Skeletal muscle tissue (tissue), 4 donors: ENCODE results near the gene GTF2A2. TPM values are rescaled to one million over a fixed set of nuclear protein-coding genes. Genes with fewer than 3 reads are reported as not detected.
"Not testable (repeated sequence)": the region's sequence is repeated elsewhere in the genome, so short reads cannot be mapped to it uniquely, and the experiment has no call there.

Experiments
- H3K27ac ChIP-seq: one replicate; pipeline ENCODE4 v1.7.0; 2013; ENCODE audit warnings: mild to moderate bottlenecking, low read depth, low read length, inconsistent platforms
- H3K27me3 ChIP-seq, 3 donors: one replicate each; pipeline ENCODE4 v1.7.0; 2013; ENCODE audit warnings: low read length in 3 of 3; ENCODE audit not compliant: control insufficient read depth in 3 of 3, insufficient read depth in 3 of 3
- H3K36me3 ChIP-seq, 3 donors: one replicate each; pipeline ENCODE4 v1.7.0; 2013; ENCODE audit warnings: low read length in 3 of 3; ENCODE audit not compliant: control insufficient read depth in 3 of 3, insufficient read depth in 3 of 3
- H3K4me1 ChIP-seq, 3 donors: one replicate each; pipeline ENCODE4 v1.7.0; 2013; ENCODE audit warnings: low read length in 3 of 3, mild to moderate bottlenecking in 3 of 3; ENCODE audit not compliant: control insufficient read depth in 3 of 3, insufficient read depth in 3 of 3
- H3K4me3 ChIP-seq, 3 donors: one replicate each; pipeline ENCODE4 v1.7.0; 2013; ENCODE audit warnings: low read length in 3 of 3
- H3K9ac ChIP-seq, 3 donors: one replicate each; pipeline ENCODE4 v1.7.0; 2013; ENCODE audit warnings: low read length in 3 of 3, mild to moderate bottlenecking in 3 of 3, moderate library complexity in 2 of 3, low read depth in 1 of 3
- H3K9me3 ChIP-seq, 3 donors: one replicate each; pipeline ENCODE4 v1.7.0; 2013; ENCODE audit warnings: low read length in 3 of 3; ENCODE audit not compliant: control insufficient read depth in 3 of 3
- total RNA-seq: library from RNA; depleted of rRNA; stranded (reverse); fragments of >200 nt; gene quantifications from one replicate; pipeline ENCODE4 v1.2.3, GENCODE V29; 2014
- donor health status: Osteomylitis.

The GTF2A2 gene
- total RNA-seq, 1 donor from 2014 or later, result 20.9 TPM

GRCh38 chr15:59646277-59646676 is 11.0 kb downstream of the GTF2A2 start:
- H3K9ac ChIP-seq, result no peak overlapping the region
- peaks cover 10 to 21% (median 16%) of the 10 kb centered on the region in 3 donors for H3K36me3 ChIP-seq
- no peak overlapping the region for H3K4me3 ChIP-seq
- H3K4me1 ChIP-seq, result no peaks in the 10 kb centered on the region
- H3K27ac ChIP-seq, result no peak overlapping the region
- H3K9me3 ChIP-seq, result no peaks in the 10 kb centered on the region
- no peaks in the 10 kb centered on the region for H3K27me3 ChIP-seq

GRCh38 chr15:59645812-59646211 is 11.5 kb downstream of the GTF2A2 start:
- not testable (repeated sequence) for H3K4me1 ChIP-seq, H3K9ac ChIP-seq, H3K27me3 ChIP-seq, H3K9me3 ChIP-seq, H3K27ac ChIP-seq, H3K4me3 ChIP-seq
- H3K36me3 ChIP-seq, result peaks cover 10 to 21% (median 16%) of the 10 kb centered on the region in 3 donors

- no peak overlapping the region for H3K27ac ChIP-seq
- H3K4me3 ChIP-seq, result no peak overlapping the region
- H3K9me3 ChIP-seq, result no peaks in the 10 kb centered on the region
- no peaks in the 10 kb centered on the region for H3K27me3 ChIP-seq
- H3K36me3 ChIP-seq, result peaks cover 15 to 24% (median 16%) of the 10 kb centered on the region in 3 donors
- no peaks in the 10 kb centered on the region for H3K4me1 ChIP-seq
- H3K9ac ChIP-seq, result no peak overlapping the region
Observed at GRCh38 chr15:59644756-59645155, 12.6 kb downstream of the GTF2A2 start.

- no peaks in the 10 kb centered on the region for H3K9me3 ChIP-seq
- no peak overlapping the region for H3K27ac ChIP-seq
- no peak overlapping the region for H3K9ac ChIP-seq
- H3K4me3 ChIP-seq, result no peak overlapping the region
- H3K4me1 ChIP-seq, result no peaks in the 10 kb centered on the region
- H3K27me3 ChIP-seq, result no peaks in the 10 kb centered on the region
- peaks cover 19 to 30% (median 25%) of the 10 kb centered on the region in 3 donors for H3K36me3 ChIP-seq
Observed at GRCh38 chr15:59642351-59642750, 15.0 kb downstream of the GTF2A2 start.

GRCh38 chr15:59637507-59637906 is 19.8 kb downstream of the GTF2A2 start:
- H3K9ac ChIP-seq, H3K4me3 ChIP-seq, H3K27me3 ChIP-seq, H3K4me1 ChIP-seq, H3K9me3 ChIP-seq, H3K27ac ChIP-seq: not testable (repeated sequence)
- peaks cover 14 to 18% (median 16%) of the 10 kb centered on the region in 3 donors for H3K36me3 ChIP-seq

GRCh38 chr15:59636184-59636583 is 21.1 kb downstream of the GTF2A2 start:
- Histone ChIP-seq H3K4me1 (no peaks in the 10 kb centered on the region), H3K4me3 (no peak overlapping the region), H3K27me3 (no peaks in the 10 kb centered on the region), H3K27ac (no peak overlapping the region), H3K36me3 (peaks cover 14 to 18% (median 16%) of the 10 kb centered on the region in 3 donors), H3K9ac (no peak overlapping the region), H3K9me3 (no peaks in the 10 kb centered on the region)

- Histone ChIP-seq H3K27me3 (no peaks in the 10 kb centered on the region), H3K27ac (no peak overlapping the region), H3K4me3 (no peak overlapping the region), H3K4me1 (no peaks in the 10 kb centered on the region), H3K36me3 (peaks cover 0 to 6% (median 3%) of the 10 kb centered on the region in 3 donors), H3K9ac (no peak overlapping the region), H3K9me3 (no peaks in the 10 kb centered on the region)
Observed at GRCh38 chr15:59632714-59633113, 24.6 kb downstream of the GTF2A2 start.

GRCh38 chr15:59622289-59622688 is 35.0 kb downstream of the GTF2A2 start:
- Histone ChIP-seq H3K4me1 (no peaks in the 10 kb centered on the region), H3K36me3 (no peaks in the 10 kb centered on the region), H3K9me3 (no peaks in the 10 kb centered on the region), H3K27ac (no peak overlapping the region), H3K9ac (no peak overlapping the region), H3K4me3 (no peak overlapping the region), H3K27me3 (peaks cover 10 to 17% (median 16%) of the 10 kb centered on the region in 3 donors)

GRCh38 chr15:59618406-59618805 is 38.9 kb downstream of the GTF2A2 start:
- Histone ChIP-seq H3K27ac (no peak overlapping the region), H3K27me3 (peaks cover 10 to 21% (median 16%) of the 10 kb centered on the region in 3 donors), H3K4me1 (no peaks in the 10 kb centered on the region), H3K9ac (no peak overlapping the region), H3K36me3 (no peaks in the 10 kb centered on the region), H3K9me3 (no peaks in the 10 kb centered on the region), H3K4me3 (no peak overlapping the region)

GRCh38 chr15:59616379-59616778 is 40.9 kb downstream of the GTF2A2 start:
- Histone ChIP-seq H3K9ac (no peak overlapping the region), H3K9me3 (no peaks in the 10 kb centered on the region), H3K27ac (no peak overlapping the region), H3K4me3 (no peak overlapping the region), H3K4me1 (no peaks in the 10 kb centered on the region), H3K36me3 (no peaks in the 10 kb centered on the region), H3K27me3 (peaks cover 10 to 21% (median 16%) of the 10 kb centered on the region in 3 donors)

- Histone ChIP-seq H3K4me3 (no peak overlapping the region), H3K36me3 (no peaks in the 10 kb centered on the region), H3K4me1 (no peaks in the 10 kb centered on the region), H3K27ac (no peak overlapping the region), H3K9ac (no peak overlapping the region), H3K9me3 (no peaks in the 10 kb centered on the region), H3K27me3 (peaks cover 10 to 21% (median 16%) of the 10 kb centered on the region in 3 donors)
Observed at GRCh38 chr15:59615661-59616060, 41.7 kb downstream of the GTF2A2 start.
